Choroid plexus epithelial cell (primary cell): ENCODE data around the gene MTSS2.
A peak's percentile ranks its signal among the peaks of the same experiment; 100 is the strongest.

ENCODE experiments used
- DNase-seq: peaks from one replicate; pipeline ENCODE4 v3.0.0-alpha.2; 2010; ENCODE audit warnings: low read depth
- H3K4me3 ChIP-seq: 2 replicates; pipeline ENCODE4 v1.5.1; 2011; ENCODE audit warnings: low read depth, mild to moderate bottlenecking, control low read depth, low read length, moderate library complexity
- CTCF ChIP-seq: conservative IDR thresholded peaks from 2 replicates; pipeline ENCODE4 v1.5.1; 2011; ENCODE audit warnings: low read depth, mild to moderate bottlenecking, control low read depth, inconsistent platforms, low read length, moderate library complexity

MTSS2 gene

DNA sequence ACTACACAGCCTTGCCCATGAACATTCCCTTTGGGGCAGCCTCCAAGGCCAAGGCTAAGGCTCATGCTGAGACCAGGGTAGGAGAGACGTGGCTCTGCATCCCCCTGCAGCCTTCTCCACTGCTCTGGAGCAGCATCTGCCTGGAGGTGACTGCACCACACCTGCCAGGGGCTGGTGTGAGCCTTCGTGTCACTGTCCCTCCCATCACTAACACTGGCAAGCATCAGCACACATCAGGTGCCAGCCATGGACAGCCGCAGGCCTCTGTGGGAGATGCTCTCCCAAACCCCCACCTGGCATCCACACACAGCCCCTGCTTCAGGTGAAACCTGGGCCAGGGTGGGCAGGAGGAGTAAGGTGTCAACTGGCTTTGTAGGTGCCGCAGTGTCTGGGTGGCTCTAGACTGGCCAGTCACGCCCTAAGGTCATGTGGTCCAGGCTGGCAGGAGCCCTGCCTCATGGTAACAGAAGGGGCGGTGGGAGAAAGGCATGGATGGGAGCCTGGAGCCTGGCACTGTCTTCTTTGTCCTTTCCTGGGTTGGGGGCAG, 18.1 kb upstream of the MTSS2 start:
- no peak overlapping the region for H3K4me3 ChIP-seq
- no peak for DNase-seq
- no peak for TF ChIP-seq CTCF

- H3K4me3 ChIP-seq = no peak overlapping the region
- TF ChIP-seq CTCF = peak; percentile 41
- peak; percentile 86 for DNase-seq
Observed at GRCh38 chr16:70703041-70703834, 17.4 kb upstream of the MTSS2 start.

GRCh38 chr16:70702624-70703023, 16.8 kb upstream of the MTSS2 start:
- H3K4me3 ChIP-seq = no peak overlapping the region
- TF ChIP-seq CTCF = no peak
- no peak for DNase-seq

- no peak for TF ChIP-seq CTCF
- no peak for DNase-seq
- H3K4me3 ChIP-seq = no peak overlapping the region
Observed at GRCh38 chr16:70701998-70702397, 16.1 kb upstream of the MTSS2 start.

GRCh38 chr16:70701596-70701995, 15.7 kb upstream of the MTSS2 start:
- H3K4me3 ChIP-seq = no peak overlapping the region
- DNase-seq = no peak
- no peak for TF ChIP-seq CTCF

DNA sequence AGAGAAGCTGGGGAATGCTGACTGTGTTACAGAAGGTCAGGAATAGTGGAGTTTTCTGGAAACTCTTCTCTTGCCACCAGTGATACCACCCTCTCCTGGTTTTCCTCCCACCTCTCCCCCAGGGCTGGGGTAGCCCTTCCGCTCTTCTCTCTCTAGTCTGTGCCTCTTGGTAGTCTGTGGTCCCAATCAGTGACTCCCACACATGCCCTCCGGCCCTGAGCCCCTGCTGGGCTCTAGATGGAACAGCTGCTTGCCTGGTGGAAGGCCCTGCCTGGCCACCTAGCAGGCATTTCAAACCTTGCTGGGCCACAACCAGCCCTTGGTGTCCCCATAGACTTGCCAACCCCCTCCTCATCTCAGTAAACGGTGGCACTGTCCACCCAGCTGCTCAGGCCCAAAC, 15.2 kb upstream of the MTSS2 start:
- peak; percentile 11 for TF ChIP-seq CTCF
- DNase-seq = no peak
- no peak overlapping the region for H3K4me3 ChIP-seq
